Measurements from ENCODE around the gene MYL4.
"Not testable (repeated sequence)": the region's sequence is repeated elsewhere in the genome, so short reads cannot be mapped to it uniquely, and the experiment has no call there.

The MYL4 gene

DNA sequence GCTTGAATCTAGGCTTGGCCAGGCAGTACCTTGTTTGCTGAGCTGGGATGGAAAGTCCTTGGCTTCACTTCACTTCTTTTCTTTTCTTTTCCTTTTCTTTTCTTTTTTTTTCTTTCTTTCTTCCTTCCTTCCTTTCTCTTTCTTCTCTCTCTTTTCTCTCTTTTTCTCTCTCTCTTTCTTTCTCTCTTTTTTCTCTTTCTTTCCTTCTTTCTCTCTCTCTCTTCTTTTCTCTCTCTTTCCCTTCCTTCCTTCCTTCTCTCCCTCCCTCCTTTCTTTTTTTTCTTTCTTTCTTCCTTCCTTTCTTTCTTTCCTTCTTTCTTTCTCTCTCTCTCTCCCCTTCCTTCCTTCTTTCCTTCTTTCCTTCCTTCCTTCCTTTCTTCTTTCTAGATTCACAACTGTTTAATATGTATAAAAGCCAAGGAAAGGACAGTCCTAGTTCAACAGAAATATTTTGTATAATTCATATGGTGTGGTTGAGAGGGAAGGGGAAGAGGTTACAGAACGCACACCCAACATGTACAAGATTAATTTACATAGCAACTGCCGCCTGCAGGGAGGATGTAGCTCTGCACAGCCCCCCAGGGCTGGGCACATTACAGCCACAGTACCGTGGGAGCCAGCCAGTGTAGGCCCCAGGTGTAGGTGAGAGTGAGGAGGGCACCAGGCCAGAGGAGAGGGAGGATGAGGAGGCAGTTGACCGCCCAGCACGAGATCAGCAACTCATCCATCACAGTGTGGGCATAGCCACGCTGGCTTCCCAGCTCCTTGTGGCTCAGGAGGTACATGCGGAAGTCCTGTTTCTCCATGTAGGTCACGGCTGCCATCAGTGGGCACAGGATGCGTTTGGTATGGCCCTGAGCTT, 34.8 kb downstream of the MYL4 start:
- DNase-seq (ENCODE audit: low read depth), result no peak

DNA sequence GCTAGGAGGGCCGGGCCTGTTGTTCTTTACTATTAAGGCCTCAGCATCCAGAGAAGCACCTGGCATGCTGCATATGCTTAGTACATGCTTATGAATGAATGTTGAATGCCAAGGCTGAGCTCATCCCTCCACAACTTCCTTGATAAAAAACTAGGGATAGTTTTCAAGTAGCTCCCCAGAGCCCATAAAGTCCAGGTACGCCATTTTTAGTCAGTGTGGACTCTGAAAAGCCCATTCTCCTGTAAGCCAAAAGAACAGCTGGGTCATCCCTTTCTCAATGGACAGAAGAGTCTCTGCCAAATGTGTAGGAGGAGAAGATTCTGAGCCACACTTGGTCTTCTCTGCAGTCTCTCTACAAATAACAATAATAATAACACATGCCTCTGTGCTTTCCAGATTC, 35.5 kb downstream of the MYL4 start:
- no peak for DNase-seq (ENCODE audit: low read depth)

DNA sequence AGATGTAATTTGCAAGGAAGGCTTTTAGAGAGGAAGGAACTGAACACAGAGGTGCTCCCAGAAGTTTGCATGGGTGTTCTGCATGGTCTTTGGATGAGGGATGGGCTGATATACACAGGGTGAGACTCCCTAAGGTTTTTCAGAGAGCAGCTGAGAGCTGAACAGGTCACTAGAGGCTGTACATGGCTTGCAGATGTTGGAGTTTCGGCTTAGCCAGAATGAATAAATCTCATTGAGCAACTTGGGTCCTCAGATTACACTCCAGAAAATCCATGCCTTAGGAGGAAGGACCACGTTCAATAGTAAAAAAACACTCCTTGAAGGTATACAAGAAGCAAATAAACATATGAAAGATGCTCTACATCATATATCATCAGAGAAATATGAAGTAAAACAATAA, 37.0 kb downstream of the MYL4 start:
- DNase-seq (ENCODE audit: low read depth), result no peak

DNA sequence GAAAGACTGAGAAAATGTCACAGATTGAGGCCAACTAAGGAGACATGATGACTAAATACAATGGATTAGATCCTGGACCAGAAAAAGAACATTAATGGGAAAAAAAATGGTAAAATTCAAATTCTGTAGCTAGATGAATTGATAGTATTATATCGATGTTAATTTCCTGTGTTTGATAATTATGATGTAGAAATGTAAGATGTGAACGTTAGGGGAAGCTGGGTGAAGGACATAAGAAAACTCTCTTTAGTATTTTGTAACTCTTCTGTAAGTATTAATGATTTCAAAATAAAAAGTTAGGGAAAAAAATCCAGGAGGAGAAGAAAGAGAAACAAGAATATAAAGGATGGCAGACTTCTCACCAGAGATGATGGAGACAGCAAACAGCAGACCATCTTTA, 41.7 kb downstream of the MYL4 start:
- no peak for DNase-seq (ENCODE audit: low read depth)

DNA sequence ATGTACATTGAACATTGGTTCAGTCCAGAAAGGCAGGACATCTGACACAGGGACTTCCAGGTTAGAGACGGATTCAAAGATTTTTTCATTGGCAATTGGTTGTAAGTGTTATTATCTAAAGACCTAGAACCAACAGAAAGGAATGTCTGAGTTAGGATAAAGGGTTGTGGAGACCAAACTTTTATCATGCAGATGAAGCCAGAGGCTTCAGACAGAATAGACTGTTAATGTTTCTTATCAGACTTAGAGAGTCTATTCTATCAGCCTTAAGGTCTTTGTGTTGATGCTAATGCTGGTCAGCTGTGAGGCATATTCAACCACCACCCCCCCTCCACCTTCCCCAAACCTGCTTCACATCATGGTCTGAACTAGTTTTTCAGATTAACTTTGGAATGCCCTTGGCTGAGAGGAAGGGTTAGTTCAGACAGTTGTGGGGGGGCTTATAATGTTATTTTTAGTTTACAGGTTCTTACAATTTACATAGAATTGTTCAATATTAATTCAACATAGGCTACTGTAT, 42.3 kb downstream of the MYL4 start:
- no peak for DNase-seq (ENCODE audit: low read depth)

DNA sequence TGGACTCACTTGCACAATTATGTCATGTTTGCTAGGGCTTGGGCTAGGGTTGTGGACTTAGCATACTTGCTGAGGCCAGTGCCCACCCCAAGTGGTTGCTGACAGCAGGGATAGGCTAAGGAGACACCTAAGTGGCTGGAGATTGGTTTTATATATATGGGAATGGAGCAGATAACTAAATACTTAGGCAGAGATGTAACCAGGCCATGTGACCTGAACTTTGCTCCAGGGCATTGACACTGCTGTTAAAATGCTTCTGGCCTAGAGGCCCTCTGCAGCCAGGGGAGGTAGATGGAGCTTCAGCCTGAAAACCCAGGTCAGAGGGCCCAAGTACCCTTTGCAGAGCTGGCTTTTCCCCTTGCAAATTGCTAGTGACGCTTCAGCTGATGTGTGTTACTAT, 43.1 kb downstream of the MYL4 start:
- no peak for DNase-seq (ENCODE audit: low read depth)

DNA sequence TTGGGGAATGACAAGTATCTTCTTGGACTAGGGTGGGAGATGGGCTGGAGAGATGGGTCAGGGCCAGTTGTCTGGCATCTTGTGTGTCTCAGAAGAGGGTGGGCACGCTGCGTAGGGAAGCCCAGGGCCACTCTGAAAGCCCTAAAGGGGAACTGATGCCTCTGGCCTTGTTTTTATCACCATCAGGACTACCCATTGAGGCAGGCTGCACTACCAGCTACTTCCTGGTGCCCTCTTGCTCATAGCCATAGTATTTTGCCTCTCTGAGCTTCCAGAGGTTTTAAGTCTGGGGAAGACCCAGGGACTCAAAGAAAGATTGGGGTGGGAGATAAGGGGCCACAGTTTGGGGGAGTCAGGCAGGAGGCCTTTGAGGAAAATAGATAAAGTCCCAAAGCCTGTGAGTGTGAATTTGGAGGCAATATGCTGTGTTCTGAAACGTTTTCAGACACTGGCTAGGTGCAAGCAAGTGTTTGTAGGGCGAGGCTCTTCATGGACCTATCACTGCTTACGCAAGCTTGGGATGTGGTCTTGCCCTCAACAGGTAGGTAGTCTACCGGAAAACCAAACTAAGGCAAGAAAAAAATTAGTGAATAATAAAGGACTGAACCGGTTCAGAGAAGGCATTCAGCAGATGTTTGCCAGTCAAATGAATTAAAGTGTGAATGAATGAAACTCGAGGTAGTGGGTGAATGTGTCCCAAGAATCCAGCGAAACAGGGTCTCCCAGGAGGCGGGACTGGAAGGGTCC, 43.8 kb downstream of the MYL4 start:
- DNase-seq (ENCODE audit: low read depth), result no peak

DNA sequence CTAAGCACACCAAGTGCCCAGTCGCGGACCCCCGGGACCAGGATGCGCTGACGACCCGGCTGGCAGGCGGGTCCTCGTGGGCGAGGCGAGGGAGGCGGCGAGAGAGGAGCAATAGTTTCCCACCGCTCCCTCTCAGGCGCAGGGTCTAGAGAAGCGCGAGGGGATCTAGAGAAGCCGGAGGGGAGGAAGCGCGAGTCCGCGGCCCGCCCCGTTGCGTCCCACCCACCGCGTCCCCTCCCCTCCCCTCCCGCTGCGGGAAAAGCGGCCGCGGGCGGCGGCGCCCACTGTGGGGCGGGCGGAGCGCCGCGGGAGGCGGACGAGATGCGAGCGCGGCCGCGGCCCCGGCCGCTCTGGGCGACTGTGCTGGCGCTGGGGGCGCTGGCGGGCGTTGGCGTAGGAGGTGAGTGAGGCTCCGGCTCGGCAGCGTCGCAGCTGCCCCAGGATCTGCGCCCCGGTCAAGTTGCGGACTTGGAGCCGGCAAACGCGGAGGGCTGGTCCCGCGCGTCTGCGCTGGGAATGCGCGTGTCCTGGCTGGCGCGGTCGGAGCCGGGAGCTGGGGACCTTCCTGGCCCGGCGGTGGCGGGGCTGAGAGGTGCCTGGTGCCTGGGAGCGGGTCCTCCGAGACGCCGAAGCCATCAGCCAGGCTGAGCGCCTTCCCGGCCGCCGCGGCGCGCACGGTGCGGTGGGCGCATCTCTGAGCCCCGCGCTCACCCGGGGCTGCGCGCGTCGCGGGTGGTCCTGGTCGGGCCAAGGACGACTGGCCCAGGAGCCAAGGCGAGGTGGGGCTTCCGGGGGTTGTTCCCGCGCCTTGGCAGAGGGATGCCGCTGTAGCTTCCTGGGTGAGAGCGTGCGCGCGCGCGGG, 44.6 kb downstream of the MYL4 start, which contains the start of gene ITGB3:
Gene ITGB3 (plus strand): TSS at position 287 of the 862 bp plus-strand sequence. CDS start 35 bp downstream, at position 322.
- peak; percentile 54 for DNase-seq (ENCODE audit: low read depth)

DNA sequence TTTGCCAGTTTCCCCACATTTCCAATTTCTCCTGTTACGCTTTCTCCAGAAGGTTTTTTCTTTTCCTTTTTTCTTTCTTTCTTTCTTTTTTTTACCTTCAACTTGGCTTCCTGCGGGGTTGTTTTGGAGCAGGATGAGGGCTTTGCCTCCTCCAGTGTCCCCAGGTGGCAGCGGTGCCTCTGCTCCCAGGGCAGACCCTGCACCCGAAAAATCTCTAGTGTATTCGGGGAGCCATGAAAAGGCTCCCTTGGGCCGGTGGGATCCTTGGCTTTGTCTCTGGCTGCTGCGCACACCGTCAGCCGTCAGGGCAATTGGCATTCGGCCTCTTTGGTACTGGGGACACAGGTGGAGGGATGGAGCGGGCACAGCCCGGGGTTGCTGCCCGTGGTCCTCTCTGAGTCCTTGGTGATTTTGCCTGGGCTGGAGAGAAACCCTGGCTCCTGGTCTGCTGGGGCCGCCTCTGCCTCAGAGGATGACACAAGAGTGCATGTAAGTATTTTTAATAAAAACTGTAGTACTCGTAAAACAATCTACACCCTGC, 45.3 kb downstream of the MYL4 start:
- no peak for DNase-seq (ENCODE audit: low read depth)

DNA sequence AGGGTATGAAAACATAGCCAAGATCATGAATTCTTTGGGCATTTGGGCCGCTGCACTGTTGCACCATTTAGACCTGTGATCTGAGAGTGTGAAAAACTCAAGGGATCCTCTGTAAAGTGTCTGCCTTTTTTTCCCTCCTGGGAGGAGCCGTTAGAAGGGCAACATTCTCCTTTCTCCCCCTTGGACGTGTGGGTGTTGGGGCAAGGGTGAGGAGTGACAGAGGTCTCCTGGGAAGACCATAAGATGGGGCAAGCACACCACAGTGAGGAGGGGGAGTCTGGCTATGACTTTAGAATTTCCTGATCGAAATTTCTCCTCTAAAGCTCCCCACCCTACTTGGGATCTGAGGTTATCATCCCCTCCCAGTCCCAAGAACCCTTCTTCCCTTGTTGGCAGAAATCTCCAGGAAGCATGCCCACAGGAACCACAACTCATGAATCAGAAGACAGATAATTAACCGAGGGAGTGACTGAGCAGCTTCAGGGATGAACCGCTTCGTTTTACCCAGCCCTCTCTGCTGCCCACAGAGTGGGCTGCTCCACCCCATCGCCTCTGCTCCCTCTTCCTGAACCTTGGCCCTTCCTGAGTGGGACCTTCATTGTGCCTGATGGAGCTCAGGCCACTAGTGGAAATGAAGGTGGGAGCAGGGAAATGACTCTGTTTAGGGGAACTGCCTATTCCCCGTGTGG, 48.6 kb downstream of the MYL4 start:
- peak; percentile 88 for DNase-seq (ENCODE audit: low read depth)

DNA sequence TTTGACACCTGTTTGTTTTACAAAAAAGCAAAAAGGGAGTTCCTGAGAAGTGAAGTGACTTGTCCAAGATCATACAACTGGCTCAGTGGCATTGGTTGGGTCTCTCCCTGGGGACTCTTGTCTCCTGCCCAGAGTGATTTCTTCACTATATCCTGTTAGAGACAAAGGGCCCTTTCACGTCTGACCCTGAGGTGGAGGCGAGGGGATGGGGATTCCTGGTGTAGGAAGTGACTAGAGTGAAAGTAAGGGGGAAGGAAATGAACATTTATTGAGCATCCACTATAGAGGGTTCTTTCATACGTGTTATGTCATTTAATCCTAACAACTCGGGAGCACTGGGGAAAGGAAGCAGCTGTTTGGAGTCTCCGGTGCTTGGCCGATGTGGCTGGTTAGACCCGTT, 53.4 kb downstream of the MYL4 start:
- no peak for DNase-seq (ENCODE audit: low read depth)

DNA sequence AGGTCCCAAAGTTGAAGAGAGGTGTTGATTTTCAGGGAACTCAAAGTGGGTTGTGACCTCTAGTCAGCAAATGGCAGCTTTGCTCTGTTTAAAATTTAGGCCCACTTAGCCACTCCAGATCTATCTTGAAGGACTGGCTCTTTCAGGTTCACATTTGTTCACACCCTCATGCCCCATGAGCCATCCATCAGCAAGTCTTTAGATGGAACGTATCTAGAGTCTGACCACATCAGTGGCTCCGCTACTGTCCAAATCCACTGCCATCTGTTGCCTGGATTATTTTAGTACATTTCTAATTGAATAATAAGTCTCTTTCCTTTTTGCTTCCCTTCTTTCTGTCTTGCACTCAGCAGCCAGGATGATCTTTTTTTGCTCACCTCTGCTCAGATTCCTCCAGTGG, 55.0 kb downstream of the MYL4 start:
- no peak for DNase-seq (ENCODE audit: low read depth)

DNA sequence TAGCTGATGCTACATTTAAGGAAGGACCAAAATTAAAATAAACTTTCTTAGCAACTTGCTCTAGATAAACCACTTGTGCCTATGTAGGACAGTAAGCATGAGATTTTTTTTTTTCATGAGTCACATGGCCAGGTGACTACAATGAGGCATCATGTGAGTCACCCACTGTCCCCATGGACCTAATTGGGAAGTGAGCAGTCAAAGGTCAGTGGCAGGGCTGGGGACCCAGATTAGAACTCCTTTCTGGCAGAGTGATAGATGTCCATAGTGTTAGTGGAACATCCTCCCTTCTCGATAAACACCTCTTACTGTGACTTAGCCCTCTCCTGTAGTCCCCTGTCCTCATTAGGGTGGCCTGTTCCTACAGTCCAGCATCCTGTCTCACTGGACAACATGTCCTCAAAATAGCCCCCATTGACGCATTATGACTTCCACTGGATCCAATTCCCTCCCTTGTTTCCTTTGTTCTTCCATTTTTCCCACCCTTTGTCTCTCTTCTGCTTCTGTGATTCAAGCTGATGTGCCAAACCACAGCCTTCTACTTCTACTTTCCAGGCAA, 56.9 kb downstream of the MYL4 start:
- peak; percentile 76 for DNase-seq (ENCODE audit: low read depth)

DNA sequence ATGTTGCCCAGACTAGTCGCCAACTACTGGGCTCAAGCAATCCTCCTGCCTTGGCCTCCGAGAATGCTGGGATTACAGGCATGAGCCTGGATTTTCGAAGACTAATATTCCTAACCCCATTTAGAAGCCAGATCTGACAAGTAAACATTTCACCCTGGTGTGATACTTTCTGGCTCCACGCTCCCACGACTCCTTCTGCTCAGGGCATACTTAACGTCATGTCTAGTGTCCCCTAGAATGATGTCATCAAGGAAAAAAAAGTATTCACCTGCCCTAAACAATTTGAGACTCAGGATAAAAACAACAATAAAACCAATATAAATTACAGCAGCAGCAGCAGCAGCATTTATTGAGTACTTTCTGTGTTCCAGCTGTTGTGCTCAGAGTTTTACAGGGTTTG, 57.6 kb downstream of the MYL4 start:
- no peak for DNase-seq (ENCODE audit: low read depth)

DNA sequence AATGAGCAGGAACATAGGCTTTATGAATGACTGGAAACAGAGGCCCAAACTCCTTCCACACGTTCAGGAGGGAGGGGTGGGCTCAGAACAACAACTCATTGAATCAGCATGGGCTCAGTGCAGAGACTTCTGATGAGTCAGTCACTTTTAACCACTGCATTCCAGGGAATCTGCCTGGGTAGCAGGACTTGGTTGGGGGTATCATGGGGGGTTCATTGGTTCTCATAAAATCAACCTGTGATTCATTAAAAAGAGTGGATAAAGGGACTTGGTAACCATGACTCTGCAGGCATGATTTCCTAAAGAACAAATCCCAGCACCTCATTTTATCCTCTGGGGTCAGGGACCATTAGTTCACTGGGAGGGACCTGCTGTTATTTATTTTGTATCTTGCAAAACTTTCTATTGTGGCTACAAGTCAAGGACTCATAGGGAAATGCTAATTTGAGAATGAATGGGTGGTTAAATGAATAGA, 58.2 kb downstream of the MYL4 start:
- DNase-seq (ENCODE audit: low read depth), result peak; percentile 89

DNA sequence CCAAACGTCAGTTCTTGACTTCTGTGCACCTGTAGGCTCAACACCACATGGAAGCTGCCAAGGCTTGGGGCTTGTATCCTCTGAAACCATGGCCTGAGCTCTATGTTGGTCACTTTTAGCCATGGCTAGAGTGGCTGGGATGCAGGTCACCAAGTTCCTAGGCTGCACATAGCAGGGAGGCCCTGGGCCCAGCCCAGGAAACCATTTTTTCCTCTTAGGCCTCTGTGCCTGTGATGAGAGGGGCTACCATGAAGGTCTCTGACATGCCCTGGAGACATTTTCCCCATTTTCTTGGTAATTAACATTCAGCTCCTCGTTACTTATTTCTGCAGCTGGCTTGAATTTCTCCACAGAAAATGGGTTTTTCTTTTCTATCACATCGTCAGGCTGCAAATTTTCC, 59.8 kb downstream of the MYL4 start:
- DNase-seq (ENCODE audit: low read depth), result not testable (repeated sequence)

DNA sequence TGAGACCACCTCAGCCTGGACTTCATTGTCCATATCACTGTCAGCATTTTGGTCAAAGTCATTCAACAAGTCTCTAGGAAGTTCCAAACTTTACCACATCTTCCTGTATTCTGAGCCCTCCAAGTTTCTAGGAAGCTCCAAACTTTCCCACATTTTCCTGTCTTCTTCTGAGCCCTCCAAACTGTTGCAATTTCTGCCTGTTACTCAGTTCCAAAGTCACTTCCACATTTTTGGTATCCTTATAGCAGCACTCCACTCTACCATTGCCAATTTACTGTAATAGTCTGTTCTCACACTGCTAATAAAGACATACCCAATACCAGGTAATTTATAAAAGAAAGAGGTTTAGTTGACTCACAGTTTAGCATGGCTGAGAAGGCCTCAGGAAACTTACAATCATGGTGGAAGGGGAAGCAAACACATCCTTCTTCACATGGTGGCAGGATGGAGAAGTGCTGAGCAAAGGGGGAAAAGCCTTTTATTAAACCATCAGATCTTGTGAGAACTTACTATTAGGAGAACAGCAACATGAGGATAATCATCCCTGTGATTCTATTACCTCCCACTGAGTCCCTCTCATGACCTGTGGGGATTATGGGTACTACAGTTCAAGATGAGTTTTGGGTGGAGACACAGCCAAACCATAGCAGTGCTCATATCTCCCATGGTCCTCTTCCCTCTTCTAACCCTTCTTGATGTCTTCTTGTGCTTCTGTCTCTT, 60.6 kb downstream of the MYL4 start:
- not testable (repeated sequence) for DNase-seq (ENCODE audit: low read depth)

DNA sequence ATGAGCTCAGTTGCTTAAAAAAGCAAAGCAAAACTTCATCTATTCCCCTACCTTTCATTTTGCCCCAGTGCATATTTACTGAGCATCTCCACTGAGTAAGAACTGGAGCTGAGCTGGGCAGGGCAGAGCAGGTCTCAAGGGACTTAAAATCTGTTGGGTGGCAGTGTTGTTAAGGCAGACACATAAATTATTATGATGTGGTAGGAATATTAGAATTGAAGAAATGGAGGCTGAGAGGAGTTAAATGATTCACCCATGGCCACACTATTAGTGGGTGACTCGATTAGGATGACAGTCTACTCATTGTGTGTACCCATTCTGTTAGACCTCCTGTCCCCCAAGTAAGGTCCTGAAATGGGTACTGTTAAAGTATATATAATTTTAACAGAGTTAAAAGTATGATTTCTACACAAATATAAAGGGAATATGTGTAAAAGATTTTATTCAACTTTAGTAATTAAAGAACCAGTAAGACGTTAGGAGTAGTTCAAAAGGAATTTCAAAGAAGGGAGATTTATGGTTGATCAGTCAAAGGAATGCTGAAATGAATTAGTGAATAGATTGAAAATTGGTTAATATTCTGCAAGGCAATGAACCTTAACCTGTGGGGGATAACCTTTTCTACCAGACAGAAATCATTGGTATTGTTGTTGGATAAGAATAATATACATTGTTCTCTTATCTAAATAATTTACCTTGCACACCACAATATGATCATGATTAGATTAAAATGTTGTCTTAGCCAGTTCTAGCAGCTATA, 62.0 kb downstream of the MYL4 start:
- DNase-seq (ENCODE audit: low read depth), result no peak

DNA sequence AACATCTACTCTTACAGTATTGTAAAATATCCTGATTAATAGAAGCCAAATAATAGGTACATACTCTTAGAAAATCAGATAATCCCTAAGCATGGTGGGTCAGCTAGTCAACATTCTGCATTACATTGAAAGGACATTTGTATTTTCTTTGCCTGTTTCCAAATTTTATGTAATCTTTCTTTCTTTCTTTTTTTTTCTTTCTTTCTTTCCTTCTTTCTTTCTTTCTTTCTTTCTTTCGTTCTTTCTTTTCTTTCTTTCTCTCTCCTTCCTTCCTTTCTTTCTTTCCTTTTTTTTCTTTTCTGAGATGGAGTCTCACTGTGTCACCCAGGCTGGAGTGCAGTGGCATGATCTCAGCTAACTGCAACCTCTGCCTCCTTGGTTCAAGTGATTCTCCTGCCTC, 63.3 kb downstream of the MYL4 start:
- no peak for DNase-seq (ENCODE audit: low read depth)

Measured in stromal cell of bone marrow (primary cell).